HG02763 (cell line): Measurements from ENCODE around the gene KLHL29.

ENCODE experiments used
- ATAC-seq: cut with Tn5 transposase; IDR thresholded peaks from one replicate; pipeline ENCODE4 v1.9.1; 2021; ENCODE audit warnings: mild to moderate bottlenecking, moderate library complexity; ENCODE audit not compliant: unreplicated experiment

Gene KLHL29

DNA sequence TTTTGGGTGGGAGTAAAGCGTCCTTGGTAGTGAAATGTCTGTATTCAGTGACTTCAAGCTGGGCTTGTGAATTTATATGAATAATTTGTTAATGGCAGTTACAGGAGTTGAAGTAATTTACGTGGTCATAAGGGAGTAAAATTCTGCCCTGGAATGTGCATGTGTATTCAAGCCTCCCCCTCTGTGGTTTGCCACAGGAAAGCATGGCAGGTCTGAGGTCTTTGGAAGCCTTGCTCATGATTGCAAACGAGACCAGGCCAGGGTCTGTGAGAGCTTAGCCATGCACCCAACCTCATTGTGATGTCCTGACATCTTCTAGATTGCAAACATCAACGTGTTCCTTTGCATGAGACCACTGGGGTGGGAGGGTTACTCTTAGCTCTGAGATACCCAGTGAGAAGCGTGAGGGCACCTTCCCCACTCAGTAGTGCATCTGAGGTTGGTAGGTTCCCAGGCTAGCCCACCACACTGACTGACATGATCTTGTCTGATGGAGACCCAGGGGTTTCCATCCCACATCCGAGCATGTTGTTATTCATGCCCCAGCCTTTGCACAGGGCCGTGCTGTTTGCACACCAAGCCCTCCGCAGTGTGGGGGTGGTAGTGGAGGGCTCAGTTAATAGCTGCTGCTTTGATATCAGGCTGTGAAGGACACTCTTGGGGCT lies 216.5 kb downstream of the KLHL29 start:
- no peak for ATAC-seq

GRCh38 chr2:23602116-23602515 lies 217.1 kb downstream of the KLHL29 start:
- no peak for ATAC-seq

GRCh38 chr2:23603156-23603555 lies 218.2 kb downstream of the KLHL29 start:
- ATAC-seq = no peak

DNA sequence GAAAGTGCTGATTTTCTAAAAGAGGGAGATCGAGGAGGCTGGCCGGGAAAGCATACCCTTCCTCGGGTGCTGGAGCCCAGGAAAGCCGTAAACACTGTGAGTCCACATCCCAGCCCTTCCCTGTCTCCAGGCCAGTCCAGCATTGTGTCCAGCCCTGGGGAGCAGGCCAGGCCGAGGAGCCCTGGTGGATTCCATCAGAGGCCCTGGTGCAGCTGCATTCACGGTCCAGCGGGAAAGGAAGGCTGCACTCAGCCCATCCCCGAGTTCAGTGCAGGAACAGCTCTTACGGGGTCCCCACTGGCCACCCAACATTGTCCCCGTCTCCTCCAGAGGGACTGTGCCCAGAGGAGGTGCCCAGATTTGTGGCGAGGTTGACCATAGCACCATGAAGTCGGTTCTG lies 218.6 kb downstream of the KLHL29 start:
- ATAC-seq = no peak

DNA sequence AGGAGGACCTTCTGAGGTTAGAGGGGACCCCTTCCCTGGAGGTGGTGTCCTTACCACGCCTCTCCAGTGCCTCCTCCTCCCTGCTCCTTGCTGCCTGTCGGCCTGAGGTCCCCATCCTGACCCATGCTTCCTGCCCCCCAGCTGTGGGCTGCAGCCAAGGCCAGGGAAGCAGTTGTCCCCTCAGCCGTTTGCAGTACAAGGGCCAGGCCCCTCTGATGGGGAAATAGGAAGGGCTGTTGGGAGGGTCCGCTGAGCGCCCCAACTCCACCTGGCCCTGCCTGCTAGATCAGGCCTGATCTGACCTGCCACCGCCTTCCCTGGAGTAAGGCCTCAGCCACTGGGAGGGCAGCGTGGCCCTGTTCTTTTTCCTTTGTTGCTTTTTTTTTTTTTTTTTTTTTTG lies 219.8 kb downstream of the KLHL29 start:
- ATAC-seq = no peak

DNA sequence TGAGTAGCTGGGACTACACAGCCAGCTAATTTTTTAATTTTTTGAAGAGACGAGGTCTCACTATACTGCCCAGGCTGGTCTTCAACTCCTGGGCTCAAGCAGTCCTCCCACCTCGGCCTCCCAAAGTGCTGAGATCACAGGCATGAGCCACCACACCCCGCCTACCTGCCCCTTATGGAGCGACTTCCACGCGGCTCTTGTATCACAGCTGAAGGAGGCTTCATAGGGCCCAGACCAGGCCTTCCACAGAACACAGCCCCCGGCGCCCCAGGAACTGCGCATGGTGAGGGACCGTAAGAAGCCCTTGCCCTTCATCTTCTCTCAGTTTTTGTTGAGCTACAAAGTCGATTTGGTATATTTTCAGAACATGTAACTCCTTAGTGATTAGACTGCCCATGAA lies 220.3 kb downstream of the KLHL29 start:
- ATAC-seq = no peak

- no peak for ATAC-seq
These were observed 221.2 kb downstream of the KLHL29 start for GRCh38 chr2:23606196-23606595.

GRCh38 chr2:23606968-23607367 lies 222.0 kb downstream of the KLHL29 start:
- no peak for ATAC-seq

DNA sequence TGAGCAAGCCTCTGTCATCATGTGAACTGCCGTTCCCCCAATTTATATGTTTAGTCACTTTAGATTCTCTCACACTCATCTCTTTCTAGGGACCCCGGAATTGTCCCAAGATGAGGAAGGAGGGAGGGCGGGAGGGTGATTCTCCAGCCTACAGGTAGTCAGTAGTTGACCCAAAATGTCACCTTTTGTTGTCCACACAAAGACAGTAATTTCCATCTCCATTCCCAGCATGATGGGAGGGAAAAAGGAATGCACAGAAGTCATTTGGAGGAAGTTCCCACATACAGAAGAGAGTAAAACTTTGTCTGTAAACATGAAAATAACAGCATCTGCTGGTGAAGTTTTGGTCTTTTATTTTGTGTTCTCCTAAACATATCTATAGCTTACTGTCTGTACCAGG lies 222.9 kb downstream of the KLHL29 start:
- ATAC-seq = no peak

DNA sequence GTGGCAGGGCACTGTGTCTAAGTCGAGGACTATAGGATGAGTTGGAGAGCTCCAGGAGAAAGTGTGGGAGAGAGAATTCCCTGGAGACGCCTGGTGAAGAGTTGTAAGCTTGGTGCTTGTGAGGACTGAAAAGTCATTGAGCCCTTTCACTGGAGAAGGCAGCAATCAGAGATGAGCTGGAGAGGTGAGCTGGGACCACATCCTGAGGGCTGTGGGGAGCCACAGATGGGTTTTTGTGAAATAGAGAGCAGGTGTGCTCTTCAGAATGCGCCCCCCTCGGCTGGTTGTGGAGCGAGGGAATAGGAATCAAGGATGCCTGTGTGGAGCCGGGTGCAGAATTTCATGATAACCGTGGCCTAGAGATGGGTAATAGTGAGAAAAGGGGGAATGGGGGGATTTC lies 224.3 kb downstream of the KLHL29 start:
- ATAC-seq = no peak

DNA sequence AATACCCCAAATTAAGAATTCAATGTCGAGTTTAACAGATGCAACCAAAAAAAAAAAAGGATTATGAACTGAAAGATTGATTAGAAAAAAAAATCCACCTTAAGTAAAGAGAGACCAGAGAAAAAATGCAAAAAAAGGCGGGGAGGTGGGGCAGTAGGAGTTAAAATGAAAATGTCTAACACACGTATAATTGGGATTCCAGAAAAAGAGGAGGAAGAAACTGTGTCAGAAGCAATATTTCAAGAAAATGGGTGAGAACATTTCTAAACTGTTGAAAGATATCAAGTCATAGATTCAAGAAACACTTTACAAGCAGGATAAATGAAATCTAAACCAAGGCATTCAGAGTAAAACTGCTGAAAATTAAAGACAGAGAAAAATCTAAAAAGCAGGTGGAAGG lies 226.9 kb downstream of the KLHL29 start:
- no peak for ATAC-seq

DNA sequence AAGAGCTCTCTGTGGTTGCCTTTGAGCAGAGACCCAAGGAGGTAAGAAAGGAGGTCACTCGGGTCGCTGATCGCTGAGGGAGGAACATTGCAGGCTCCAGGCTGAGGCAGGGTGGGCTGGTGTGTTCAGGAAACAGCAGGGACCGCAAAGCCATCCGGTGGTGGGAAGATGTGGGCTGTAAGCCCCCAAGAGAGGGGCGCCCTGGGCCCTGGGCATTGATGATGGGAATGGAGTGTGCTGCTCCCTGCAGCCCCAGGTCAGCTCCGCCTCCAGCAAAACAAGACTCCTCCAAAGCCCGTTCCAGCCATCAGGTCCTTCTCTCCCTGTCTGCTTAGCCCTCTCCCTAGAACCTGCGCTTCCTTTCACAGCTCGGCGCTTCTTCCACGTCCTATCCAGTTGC lies 229.7 kb downstream of the KLHL29 start:
- no peak for ATAC-seq

DNA sequence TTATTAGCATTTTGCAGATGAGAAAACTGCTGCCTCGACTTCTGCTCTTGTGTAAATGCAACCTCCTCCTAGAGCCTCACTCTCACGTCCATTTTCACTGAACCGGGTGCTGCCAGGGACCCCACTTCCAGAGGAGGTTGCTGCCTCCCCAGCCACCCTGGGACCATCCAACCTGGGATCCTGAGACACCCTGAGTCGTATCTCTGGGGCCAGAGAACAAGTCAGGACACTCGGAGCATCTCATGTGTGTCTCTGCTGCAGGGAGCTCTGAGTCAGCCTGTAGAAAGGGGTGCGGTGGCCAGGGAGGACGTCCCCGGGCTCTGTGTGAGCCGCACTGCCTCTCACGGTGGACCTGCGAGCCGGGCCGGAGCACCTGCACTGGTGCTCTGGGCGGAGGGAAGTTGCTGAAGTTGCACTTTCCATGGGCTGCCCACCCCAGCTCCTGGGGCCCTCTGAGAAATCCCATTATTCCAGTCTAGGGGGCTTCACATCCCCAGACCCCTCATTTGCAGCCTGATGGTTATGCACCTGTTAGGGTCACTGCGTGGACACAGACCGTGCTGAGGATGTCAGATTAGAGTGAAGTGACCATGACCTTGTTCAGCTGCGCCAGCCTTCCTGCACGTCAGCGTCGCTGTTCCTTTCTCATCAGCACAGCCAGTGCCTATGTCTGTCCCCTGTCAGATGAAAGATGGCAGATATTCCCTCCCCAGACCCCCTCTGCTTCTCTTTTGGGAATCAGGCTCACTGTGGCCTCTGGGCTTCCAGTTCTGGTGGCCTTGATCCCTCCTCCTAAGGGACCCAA lies 230.4 kb downstream of the KLHL29 start:
- no peak for ATAC-seq

DNA sequence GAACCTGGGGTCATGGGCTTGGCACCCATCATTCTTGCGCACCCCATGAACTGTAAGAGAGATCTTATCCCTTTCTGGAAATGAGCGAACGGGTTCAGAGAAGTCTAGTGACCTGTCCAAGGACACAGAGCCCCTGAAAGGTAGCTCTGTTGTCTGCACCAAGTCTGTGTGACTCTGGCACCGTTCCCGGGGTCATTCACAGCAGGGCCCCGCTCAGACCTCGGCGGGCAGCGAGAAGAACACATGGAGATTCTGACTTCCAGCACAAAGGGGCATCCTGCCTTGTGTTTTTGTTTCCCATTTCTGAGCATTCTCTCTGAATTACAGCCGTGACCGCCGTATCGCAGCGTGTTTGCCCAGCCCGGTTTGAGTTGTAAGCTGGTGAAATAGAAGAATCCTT lies 231.7 kb downstream of the KLHL29 start:
- ATAC-seq = no peak

DNA sequence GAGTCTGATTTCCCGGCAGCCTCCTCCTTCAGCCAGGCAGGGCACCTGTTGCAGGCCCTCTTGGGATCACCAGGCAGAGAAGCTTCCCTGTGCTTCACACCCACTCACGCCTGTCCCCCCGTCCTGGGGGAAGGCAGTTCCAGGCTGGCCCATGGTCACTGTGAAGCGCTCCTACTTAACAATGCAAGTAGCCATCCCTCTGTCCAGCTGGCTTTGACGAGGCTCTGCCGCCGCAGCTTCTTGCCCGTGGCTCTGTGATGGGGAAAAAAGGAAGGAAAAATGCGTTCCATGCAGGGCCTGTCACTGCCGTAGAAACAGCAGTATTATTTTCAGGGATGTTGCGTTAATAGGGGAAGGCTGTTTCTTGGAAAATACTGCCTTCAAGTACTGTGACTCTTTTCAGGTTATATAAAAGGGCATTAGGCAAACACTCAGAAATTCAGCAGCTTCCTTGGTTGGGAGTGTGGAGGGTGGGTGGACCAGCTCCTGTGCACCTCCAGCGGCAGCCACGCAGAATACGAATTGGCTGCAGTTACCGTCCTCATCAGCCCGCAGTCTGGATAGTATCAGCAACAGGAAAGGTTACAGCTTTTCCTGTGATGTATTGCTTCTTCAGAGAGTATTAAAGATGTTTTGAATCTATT lies 232.3 kb downstream of the KLHL29 start:
- no peak for ATAC-seq

DNA sequence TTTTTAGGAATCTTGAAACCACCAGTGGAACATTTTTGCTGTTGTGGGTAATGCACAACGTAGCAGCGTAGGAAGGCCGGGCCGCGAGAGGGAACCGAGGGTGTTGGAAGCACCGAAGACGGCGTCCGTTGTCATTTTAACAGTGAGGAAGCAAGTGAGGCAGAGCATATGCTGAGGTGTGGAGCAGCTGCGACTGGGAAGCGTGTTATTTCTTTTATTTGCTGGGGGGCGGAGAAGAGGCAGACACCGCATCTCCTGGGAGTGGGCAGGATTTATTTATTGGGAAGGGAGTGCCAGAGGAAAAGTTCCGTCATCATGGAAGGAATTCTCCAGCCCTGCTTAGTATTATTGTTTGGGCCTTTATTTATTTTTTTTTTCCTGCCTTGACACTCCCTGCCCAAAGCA lies 232.8 kb downstream of the KLHL29 start:
- ATAC-seq = no peak

- no peak for ATAC-seq
These were observed 233.3 kb downstream of the KLHL29 start for GRCh38 chr2:23618265-23618664.

GRCh38 chr2:23618794-23619530 lies 234.0 kb downstream of the KLHL29 start:
- ATAC-seq = no peak

DNA sequence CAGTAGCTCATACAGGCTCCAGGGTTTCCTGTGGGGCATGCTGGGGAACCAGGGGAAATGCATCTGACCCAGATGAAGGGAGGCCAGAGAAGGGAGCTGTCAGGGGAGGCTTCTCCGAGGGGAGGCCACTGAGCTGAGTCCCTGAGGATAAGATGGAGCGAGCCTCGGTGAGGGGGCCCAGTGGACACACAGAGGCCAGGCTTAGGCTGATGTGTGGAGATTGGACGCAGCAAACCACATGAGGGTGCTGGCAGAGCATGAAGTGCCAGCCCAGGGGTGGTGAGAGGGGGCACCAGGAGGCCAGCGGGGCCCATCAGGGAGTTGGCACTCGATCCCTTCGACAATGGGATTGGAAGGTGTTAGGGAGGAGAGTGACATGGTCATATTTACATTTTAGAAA lies 235.0 kb downstream of the KLHL29 start:
- ATAC-seq = no peak

DNA sequence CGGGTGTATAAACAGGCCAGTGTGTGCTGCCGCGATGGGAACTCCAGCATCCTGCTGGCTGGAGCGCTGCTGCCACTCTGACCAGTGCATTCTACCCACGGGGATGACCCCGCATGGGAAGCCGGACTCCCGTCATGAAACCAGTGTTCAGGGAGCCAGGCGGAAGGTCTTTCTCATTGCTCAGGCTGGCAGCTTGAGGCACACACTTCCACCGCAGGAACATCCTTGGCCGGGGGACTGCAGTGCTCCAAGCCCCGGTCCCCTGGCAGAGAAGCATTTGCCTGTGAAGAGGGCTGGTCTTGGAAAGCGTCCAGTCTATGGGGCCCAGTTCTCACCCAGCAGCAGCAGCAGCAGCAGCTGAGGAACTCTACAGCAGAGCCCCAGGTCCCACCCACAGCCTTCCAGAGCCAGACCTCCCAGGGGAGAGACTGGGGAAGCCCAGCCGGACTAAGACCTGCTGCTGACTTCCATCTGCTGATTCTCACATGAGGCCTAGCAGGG lies 235.9 kb downstream of the KLHL29 start:
- ATAC-seq = no peak

GRCh38 chr2:23621616-23622015 lies 236.6 kb downstream of the KLHL29 start:
- ATAC-seq = no peak
